Kidney (tissue), 22 donors: ENCODE results near the gene ZP2. TPM values are rescaled to one million over a fixed set of nuclear protein-coding genes. Genes with fewer than 3 reads are reported as not detected.

Source experiments
- DNase-seq, 5 donors: peaks; one replicate each; pipeline ENCODE4 v3.0.0-alpha.2; 2013 to 2020
- FAIRE-seq: peaks from 2 replicates; lab custom pipeline; 2012; peaks lifted over from hg19 to GRCh38; lab: Jason Lieb, UNC
- H3K27ac ChIP-seq, 2 donors: one replicate each; pipeline ENCODE4 v1.7.0; 2013; ENCODE audit warnings: low read depth in 2 of 2, low read length in 2 of 2, inconsistent platforms in 1 of 2
- H3K27me3 ChIP-seq: one replicate; pipeline ENCODE4 v1.7.1; 2013; ENCODE audit warnings: low read length, inconsistent platforms; ENCODE audit not compliant: control insufficient read depth, insufficient read depth
- H3K36me3 ChIP-seq, 3 donors: one replicate each; pipeline versions ENCODE4 v1.7.0 to v1.7.1; 2013; ENCODE audit warnings: low read length in 3 of 3, control low read depth in 1 of 3, inconsistent platforms in 1 of 3; ENCODE audit not compliant: insufficient read depth in 3 of 3, control insufficient read depth in 2 of 3
- H3K4me1 ChIP-seq, 3 donors: one replicate each; pipeline versions ENCODE4 v1.7.0 to v1.7.1; 2013; ENCODE audit warnings: low read length in 3 of 3, inconsistent platforms in 1 of 3, low read depth in 1 of 3; ENCODE audit not compliant: control insufficient read depth in 2 of 3, insufficient read depth in 2 of 3
- H3K4me3 ChIP-seq, 3 donors: one replicate each; pipeline versions ENCODE4 v1.7.0 to v1.8.1; 2013; ENCODE audit warnings: low read length in 3 of 3, control low read depth in 1 of 3, inconsistent platforms in 1 of 3
- H3K9ac ChIP-seq, 3 donors: one replicate each; pipeline versions ENCODE4 v1.7.0 to v1.7.1; 2013; ENCODE audit warnings: low read length in 3 of 3, control low read depth in 1 of 3, inconsistent platforms in 1 of 3
- H3K9me3 ChIP-seq, 3 donors: one replicate each; pipeline versions ENCODE4 v1.7.0 to v1.7.1; 2013; ENCODE audit warnings: low read length in 3 of 3, control low read depth in 1 of 3, inconsistent platforms in 1 of 3; ENCODE audit not compliant: control insufficient read depth in 2 of 3, insufficient read depth in 1 of 3
- intact Hi-C: fragments of 100-400 bp; cut with DNase I; formaldehyde crosslinking; loops from one replicate; pipeline ENCODE4 v1.11.1; 2022
- long read RNA-seq, 10 donors: library from polyadenylated mRNA in 1 of 10; unstranded in 1 of 10; transcript quantifications; one replicate each; pipeline ENCODE4 v2.0.0 and lab custom pipeline, GENCODE V29; 2021 to 2026
- polyA plus RNA-seq: library from polyadenylated mRNA; stranded (reverse); fragments of 350-450 nt; fragmentation: Illumina TruSeq; extraction: RNeasy Lipid Tissue Mini Kit (QIAGEN cat#74804); gene quantifications from one replicate; pipeline ENCODE4 v1.2.3, GENCODE V29; 2014; ENCODE audit warnings: low read depth, low replicate concordance; ENCODE audit not compliant: insufficient read depth
- total RNA-seq: library from RNA; stranded (reverse); fragmentation: NEBNext Ultra II Directional; extraction: Animal tissue kit (Norgen Biotek cat#: 25700); gene quantifications from one replicate; pipeline ENCODE4 v1.2.1, GENCODE V29; 2021
- TF ChIP-seq, protein P1 (sequence below): IDR thresholded peaks from 3 replicates; pipeline ENCODE4 v1.5.1; 2012; ENCODE audit warnings: mild to moderate bottlenecking, moderate library complexity, borderline replicate concordance; ENCODE audit not compliant: insufficient read depth; ENCODE audit errors: extremely low read depth
- donor health status: control.
- donor health status: control.
- donor health status: control.
- donor health status: control.
- donor health status: control.
- donor health status: DM: yes; HTN: yes; CAD: no.
- donor health status: Normal renal cell carcinoma (clear cell type).

ZP2 gene
- total RNA-seq: not detected
- not detected for polyA plus RNA-seq
- long read RNA-seq, donor 1: 0 reads
- long read RNA-seq, donor 2: 0 reads
- long read RNA-seq, donor 3: 0 reads
- long read RNA-seq, donor 4: 0 reads
- long read RNA-seq, donor 5: 0 reads
- long read RNA-seq, donor 6: 0 reads
- long read RNA-seq, donor 7: 0 reads
- long read RNA-seq, donor 8: 0 reads
- long read RNA-seq, donor 9: 0 reads
- long read RNA-seq, donor 10: 0 reads

DNA sequence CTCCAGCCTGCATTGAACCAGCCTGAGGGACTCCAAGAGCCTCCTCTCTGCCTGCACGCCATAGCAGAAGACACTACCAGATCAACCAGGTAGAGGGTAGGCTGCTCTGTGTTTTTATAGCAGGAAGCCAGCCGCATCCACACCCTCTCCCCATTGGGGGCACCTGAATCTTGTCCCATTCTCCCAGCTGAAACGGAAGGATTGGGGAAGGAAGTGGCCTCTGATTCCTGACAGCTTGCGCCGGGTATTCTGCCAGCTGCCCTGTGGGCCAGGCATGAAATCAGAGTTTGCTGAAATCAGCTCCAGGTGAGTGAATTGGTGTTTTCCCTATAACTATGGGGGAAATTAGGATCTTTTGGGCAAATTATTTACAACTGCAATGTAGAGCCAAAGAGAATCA is at the start of gene ZP2:
Gene ZP2, minus strand, starts transcription at position 89 of the 400 bp plus-strand sequence. Its CDS starts 27 bp downstream, at position 62.
- DNase-seq (no peak), FAIRE-seq (no peak)
- Histone ChIP-seq H3K36me3 (no peaks in the 10 kb centered on the region), H3K4me1 (no peaks in the 10 kb centered on the region), H3K27ac (no peak within 1 kb of the TSS), H3K9ac (no peak within 1 kb of the TSS), H3K27me3 (no peaks in the 10 kb centered on the region), H3K9me3 (no peaks in the 10 kb centered on the region), H3K4me3 (no peak within 1 kb of the TSS)
- TF ChIP-seq, protein P1, sequence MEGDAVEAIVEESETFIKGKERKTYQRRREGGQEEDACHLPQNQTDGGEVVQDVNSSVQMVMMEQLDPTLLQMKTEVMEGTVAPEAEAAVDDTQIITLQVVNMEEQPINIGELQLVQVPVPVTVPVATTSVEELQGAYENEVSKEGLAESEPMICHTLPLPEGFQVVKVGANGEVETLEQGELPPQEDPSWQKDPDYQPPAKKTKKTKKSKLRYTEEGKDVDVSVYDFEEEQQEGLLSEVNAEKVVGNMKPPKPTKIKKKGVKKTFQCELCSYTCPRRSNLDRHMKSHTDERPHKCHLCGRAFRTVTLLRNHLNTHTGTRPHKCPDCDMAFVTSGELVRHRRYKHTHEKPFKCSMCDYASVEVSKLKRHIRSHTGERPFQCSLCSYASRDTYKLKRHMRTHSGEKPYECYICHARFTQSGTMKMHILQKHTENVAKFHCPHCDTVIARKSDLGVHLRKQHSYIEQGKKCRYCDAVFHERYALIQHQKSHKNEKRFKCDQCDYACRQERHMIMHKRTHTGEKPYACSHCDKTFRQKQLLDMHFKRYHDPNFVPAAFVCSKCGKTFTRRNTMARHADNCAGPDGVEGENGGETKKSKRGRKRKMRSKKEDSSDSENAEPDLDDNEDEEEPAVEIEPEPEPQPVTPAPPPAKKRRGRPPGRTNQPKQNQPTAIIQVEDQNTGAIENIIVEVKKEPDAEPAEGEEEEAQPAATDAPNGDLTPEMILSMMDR: no peak
- intact Hi-C loops: no loop called here

DNA sequence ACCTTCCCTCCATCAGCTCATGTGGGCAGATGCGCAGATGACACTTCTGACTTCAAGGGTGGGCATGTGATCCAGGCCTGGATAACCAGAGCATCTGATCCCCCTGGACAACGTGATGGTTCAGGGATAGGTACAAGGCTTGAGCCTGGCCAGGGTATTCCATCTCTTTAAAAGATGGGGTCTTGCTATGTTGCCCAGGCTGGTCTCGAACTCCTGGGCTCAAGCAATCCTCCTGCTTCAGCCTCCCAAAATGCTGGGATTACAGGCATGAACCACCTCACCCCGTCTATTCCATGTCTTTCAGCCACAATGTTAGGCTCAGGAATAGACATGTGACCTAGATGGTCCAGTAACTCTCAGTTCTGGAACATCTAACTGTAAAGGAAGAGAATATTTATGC is 45.9 kb upstream of the ZP2 start:
- no peak for FAIRE-seq
- intact Hi-C loops: no loop called here
- no peaks in the 10 kb centered on the region for H3K36me3 ChIP-seq
- no peak overlapping the region for H3K9ac ChIP-seq
- no peaks in the 10 kb centered on the region for H3K27me3 ChIP-seq
- peaks cover 0 to 24% (median 10%) of the 10 kb centered on the region in 3 donors for H3K4me1 ChIP-seq
- H3K4me3 ChIP-seq: no peak overlapping the region
- DNase-seq: no peak
- no peaks in the 10 kb centered on the region for H3K9me3 ChIP-seq
- H3K27ac ChIP-seq: no peak overlapping the region
- TF ChIP-seq, protein P1: no peak

DNA sequence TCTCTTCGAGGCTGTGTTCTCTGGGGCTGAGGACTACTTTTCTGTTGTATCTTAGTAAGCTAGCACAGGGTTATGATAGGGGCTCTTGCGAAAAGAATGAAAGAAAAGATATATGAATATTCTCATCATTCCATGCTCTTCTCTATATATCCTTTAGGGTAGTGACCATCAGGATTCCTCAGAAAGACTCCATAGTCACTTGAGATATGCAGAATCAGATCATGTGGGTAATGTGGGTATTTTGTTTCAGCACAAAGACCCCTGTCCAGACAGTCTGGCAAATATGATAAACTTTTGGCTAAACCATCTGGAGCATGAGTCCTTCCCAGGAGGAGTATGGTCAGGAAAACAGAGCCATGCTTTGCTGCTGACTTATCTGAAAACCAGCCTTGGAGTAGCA is 45.3 kb upstream of the ZP2 start:
- no peaks in the 10 kb centered on the region for H3K36me3 ChIP-seq
- H3K9ac ChIP-seq: no peak overlapping the region
- FAIRE-seq (no peak), DNase-seq (no peak)
- H3K27ac ChIP-seq: no peak overlapping the region
- intact Hi-C loops: no loop called here
- peaks cover 0 to 19% (median 7%) of the 10 kb centered on the region in 3 donors for H3K4me1 ChIP-seq
- no peaks in the 10 kb centered on the region for H3K9me3 ChIP-seq
- TF ChIP-seq, protein P1: no peak
- H3K27me3 ChIP-seq: no peaks in the 10 kb centered on the region
- no peak overlapping the region for H3K4me3 ChIP-seq

DNA sequence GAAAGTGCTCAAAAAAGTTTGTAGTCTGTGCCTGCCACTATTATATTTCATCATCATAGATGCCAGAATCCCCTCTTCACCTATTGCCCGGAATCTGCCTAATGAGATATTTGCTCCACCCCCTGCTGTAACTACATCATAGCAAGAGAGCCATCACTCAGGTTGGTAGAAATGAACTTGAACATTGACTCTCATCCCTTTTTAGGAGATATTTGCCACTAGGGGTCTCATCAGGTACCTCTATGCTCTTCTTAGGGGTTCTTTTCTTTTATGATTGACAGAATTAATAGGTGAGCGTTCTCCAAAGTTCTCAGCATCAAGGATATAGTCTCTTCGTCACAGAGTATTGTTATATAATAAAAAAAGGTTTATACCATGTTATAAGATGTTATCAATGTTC is 42.1 kb upstream of the ZP2 start:
- no peaks in the 10 kb centered on the region for H3K4me1 ChIP-seq
- no peak overlapping the region for H3K4me3 ChIP-seq
- H3K27me3 ChIP-seq: no peaks in the 10 kb centered on the region
- no peak overlapping the region for H3K9ac ChIP-seq
- intact Hi-C loops: no loop called here
- no peaks in the 10 kb centered on the region for H3K9me3 ChIP-seq
- TF ChIP-seq, protein P1: no peak
- DNase-seq: no peak
- FAIRE-seq: no peak
- H3K27ac ChIP-seq: no peak overlapping the region
- H3K36me3 ChIP-seq: no peaks in the 10 kb centered on the region
